Measurements from ENCODE around the gene MTMR11. TPM values are rescaled to one million over a fixed set of nuclear protein-coding genes. Genes with fewer than 3 reads are reported as not detected.
"Not testable (repeated sequence)": the region's sequence is repeated elsewhere in the genome, so short reads cannot be mapped to it uniquely, and the experiment has no call there.

MTMR11 gene
- 10 to 100 TPM; 23.8 to 36.6 (median 26.5) TPM for polyA plus RNA-seq (ENCODE audit: insufficient read length in 3 of 3)

GRCh38 chr1:149936170-149936991, at the start of gene MTMR11:
Gene MTMR11, minus strand, starts transcription at chr1:149936879. Its CDS starts 232 bp downstream, at chr1:149936647.
- DNase-seq (ENCODE audit: low read depth in 3 of 3, low spot score in 2 of 3): no peak

- DNase-seq (ENCODE audit: low read depth in 3 of 3, low spot score in 2 of 3): no peak
Observed at GRCh38 chr1:149979972-149980540, 43.4 kb upstream of the MTMR11 start.

- DNase-seq (ENCODE audit: low read depth in 3 of 3, low spot score in 2 of 3): no peak
Observed at GRCh38 chr1:149979245-149979971, 42.7 kb upstream of the MTMR11 start.

GRCh38 chr1:149978547-149979023, 41.9 kb upstream of the MTMR11 start:
- DNase-seq (ENCODE audit: low read depth in 3 of 3, low spot score in 2 of 3): peak in 1 of 3 donors; percentile 24

GRCh38 chr1:149977345-149977744, 40.7 kb upstream of the MTMR11 start:
- DNase-seq (ENCODE audit: low read depth in 3 of 3, low spot score in 2 of 3): no peak

- DNase-seq (ENCODE audit: low read depth in 3 of 3, low spot score in 2 of 3): no peak
Observed at GRCh38 chr1:149972547-149972946, 35.9 kb upstream of the MTMR11 start.

- DNase-seq (ENCODE audit: low read depth in 3 of 3, low spot score in 2 of 3): no peak
Observed at GRCh38 chr1:149967646-149968045, 31.0 kb upstream of the MTMR11 start.

GRCh38 chr1:149967041-149967440, 30.4 kb upstream of the MTMR11 start:
- no peak for DNase-seq (ENCODE audit: low read depth in 3 of 3, low spot score in 2 of 3)

- no peak for DNase-seq (ENCODE audit: low read depth in 3 of 3, low spot score in 2 of 3)
Observed at GRCh38 chr1:149966405-149966804, 29.7 kb upstream of the MTMR11 start.

GRCh38 chr1:149965440-149965839, 28.8 kb upstream of the MTMR11 start:
- DNase-seq (ENCODE audit: low read depth in 3 of 3, low spot score in 2 of 3): no peak

- DNase-seq (ENCODE audit: low read depth in 3 of 3, low spot score in 2 of 3): no peak
Observed at GRCh38 chr1:149963358-149963757, 26.7 kb upstream of the MTMR11 start.

GRCh38 chr1:149962736-149963135, 26.1 kb upstream of the MTMR11 start:
- no peak for DNase-seq (ENCODE audit: low read depth in 3 of 3, low spot score in 2 of 3)

GRCh38 chr1:149962039-149962647, 25.5 kb upstream of the MTMR11 start:
- DNase-seq (ENCODE audit: low read depth in 3 of 3, low spot score in 2 of 3): peak in 2 of 3 donors; percentile 63 to 67

GRCh38 chr1:149957548-149957947, 20.9 kb upstream of the MTMR11 start:
- DNase-seq (ENCODE audit: low read depth in 3 of 3, low spot score in 2 of 3): not testable (repeated sequence)

- DNase-seq (ENCODE audit: low read depth in 3 of 3, low spot score in 2 of 3): no peak
Observed at GRCh38 chr1:149949911-149950310, 13.2 kb upstream of the MTMR11 start.

GRCh38 chr1:149945206-149945605, 8.5 kb upstream of the MTMR11 start:
- DNase-seq (ENCODE audit: low read depth in 3 of 3, low spot score in 2 of 3): no peak

- DNase-seq (ENCODE audit: low read depth in 3 of 3, low spot score in 2 of 3): no peak
Observed at GRCh38 chr1:149942885-149943284, 6.2 kb upstream of the MTMR11 start.

GRCh38 chr1:149942207-149942606, 5.5 kb upstream of the MTMR11 start:
- no peak for DNase-seq (ENCODE audit: low read depth in 3 of 3, low spot score in 2 of 3)

- DNase-seq (ENCODE audit: low read depth in 3 of 3, low spot score in 2 of 3): no peak
Observed at GRCh38 chr1:149940427-149940826, 3.7 kb upstream of the MTMR11 start.

- not testable (repeated sequence) for DNase-seq (ENCODE audit: low read depth in 3 of 3, low spot score in 2 of 3)
Observed at GRCh38 chr1:149938668-149939003, 2.0 kb upstream of the MTMR11 start.

- DNase-seq (ENCODE audit: low read depth in 3 of 3, low spot score in 2 of 3): no peak
Observed at GRCh38 chr1:149937759-149938158, 1.1 kb upstream of the MTMR11 start.
